ENCODE data around the gene CTBP1.

CTBP1 gene

DNA sequence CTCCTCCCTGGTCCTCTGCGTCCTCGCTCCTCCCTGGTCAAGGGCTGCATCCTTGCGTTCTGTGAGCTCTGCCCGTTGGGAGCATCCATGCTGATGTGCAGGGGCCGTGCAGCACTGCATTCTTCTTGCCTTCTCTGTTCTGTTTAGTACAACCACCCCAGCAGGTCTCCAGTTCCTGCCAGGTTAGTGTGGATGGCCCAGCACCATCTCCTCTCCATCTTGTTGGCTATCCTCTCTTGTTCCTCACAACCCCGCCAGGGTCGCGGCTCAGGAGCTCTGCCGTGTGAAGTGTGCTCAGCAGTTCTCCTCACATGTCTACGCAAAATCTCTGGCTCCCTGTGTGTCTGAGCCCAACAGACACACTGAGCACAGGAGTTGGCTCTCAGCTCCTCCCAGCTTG is 30.3 kb upstream of the CTBP1 start:
- no peak for FAIRE-seq

DNA sequence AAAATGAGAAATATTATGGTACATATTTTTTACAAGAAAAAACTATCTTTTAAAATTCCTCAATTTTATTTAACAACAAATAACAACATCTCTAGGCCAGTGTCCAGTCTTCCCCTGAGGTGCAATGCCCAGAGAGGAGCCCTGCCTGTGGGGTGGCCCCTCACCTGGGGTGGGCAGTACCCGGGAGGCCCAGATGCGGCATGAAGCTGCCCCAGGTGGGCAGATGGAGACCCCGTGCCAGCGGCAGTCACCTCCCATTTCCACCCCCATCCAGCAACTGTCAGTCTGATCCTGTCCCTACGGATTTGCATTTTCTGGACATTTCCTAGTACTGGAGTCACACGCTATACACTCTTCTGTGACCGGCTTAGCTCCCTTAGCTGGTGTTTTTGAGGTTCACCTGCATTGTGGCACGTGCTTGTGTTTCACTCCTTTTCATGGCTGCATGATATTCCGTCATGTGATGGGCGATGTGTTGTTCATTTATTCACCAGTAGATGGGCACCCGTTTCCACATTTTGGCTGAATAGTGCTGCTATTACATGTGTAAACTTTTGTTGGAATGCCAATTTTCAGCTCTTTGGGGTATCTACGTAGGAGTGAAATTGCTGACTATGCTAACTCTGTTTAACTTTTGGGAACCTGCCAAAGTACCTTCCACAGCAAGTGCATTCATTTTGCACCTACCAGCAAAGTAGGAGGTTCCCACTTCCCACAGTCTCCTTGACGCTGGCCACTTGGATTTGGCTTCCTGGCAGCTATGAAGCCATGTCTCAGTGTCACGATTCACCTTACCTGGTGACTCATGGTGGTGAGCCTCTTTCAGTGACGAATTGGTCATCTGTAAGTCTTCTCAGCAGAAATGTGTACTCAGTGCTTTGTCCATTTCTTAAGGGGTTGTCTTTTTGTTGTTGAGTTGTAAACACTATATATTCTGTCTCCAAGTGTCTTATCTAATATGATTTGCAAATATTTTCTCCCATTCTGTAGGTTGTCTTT is 29.0 kb upstream of the CTBP1 start:
- no peak for FAIRE-seq

DNA sequence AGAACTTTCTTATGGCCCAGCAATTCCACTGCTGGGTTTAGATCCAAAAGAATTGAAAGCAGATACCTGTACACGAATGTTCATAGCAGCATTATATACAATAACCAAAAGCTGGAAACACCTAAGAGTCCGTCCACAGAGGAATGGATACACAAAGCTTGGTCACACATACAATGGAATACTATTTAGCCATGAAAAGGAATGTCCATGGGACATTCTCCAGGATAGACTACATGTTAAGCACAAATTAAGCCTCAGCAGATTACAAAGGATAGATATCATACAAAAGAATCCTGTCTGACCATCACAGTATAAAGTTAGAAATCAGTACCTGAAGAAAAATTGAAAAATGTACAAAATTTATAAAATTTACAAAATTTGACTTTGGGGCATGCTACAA is 28.1 kb upstream of the CTBP1 start:
- FAIRE-seq, result no peak

DNA sequence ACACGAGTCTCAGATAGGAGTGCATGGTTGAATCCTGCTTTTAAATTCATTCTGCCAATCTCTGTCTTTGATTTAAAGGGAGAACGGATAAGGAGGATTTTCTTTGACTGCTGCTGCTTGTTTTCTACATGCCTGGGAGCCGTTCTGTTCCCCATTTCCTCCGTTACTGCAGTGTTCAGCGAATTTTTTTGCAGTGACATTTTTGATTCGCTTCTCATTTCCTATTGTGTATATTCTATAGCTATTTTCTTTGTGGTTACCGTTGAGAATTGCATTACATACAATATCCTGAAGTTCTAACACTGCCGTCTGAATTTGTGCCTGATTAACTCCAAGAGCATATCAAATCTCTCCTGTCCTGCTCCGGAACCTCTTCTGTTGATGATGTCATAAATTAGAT is 25.9 kb upstream of the CTBP1 start:
- FAIRE-seq, result no peak

DNA sequence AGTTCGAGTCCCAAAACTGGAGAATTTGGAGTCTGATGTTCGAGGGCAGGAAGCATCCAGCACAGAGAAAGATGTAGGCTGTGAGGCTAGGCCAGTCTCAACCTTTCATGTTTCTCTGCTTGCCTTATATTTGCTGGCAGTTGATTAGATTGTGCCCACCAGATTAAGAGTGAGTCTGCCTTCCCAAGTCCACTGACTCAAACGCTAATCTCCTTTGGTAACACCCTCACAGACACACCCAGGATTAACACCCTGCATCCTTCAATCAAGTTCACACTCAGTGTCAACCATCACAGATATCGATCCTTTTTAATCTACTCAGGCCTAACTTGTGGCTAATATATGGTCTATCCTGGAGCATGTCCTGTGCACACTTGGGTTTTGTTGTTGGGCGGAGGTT is 22.8 kb upstream of the CTBP1 start:
- FAIRE-seq, result no peak

DNA sequence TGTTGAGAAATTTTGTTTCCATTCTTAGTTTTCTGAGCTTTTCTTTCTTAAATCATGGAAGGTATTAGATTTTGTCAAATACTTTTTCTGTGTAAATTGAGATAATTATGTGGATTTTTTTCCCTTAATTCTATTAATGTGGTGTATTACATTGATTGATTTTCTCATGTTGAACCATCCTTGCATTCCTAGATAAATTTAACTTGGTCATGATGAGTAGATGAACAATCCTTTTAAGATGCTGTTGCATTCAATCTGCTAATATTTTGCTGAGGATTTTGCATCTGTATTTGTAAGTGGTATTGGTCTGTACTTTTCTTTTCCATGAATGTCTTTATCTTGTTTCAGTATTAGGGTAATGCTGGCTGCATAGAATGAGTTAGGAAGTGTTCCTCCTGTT is 20.3 kb upstream of the CTBP1 start:
- FAIRE-seq, result no peak

DNA sequence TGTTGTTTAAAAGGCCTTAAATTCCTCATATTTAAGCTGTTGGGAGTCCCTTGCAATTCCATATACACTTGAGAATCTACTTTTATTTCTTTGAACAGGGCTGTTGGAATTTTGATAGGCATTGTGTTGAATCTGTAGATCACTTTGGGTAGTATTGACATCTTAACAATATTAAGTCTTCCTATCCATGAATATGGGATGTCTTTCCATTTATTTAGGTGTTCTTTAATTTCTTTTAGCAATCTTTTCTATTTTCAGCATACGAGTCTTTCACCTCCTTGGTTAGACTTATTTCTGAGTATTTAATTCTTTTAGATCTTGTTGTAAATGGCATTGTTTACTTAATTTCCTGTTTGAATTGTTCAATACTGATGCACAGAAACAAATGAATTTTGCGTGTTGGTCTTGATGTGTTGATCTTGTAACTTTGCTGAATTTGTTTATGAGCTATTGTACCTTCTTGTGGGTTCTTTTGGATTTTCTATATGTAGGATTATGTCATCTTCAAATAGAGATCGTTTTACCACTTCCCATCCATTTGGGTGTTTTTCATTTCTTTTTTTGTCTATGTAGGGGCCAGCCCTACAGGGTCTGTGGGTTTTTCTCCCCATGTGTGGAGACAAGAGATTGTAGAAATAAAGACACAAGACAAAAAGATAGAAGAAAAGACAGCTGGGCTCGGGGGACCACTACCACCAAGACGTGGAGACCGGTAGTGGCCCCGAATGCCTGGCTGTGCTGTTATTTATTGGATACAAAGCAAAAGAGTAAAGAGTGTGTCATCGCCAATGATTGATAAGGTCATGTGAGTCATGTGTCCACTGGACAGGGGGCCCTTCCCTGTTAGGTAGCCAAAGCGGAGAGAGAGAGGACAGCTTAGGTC is 18.2 kb upstream of the CTBP1 start:
- no peak for FAIRE-seq

DNA sequence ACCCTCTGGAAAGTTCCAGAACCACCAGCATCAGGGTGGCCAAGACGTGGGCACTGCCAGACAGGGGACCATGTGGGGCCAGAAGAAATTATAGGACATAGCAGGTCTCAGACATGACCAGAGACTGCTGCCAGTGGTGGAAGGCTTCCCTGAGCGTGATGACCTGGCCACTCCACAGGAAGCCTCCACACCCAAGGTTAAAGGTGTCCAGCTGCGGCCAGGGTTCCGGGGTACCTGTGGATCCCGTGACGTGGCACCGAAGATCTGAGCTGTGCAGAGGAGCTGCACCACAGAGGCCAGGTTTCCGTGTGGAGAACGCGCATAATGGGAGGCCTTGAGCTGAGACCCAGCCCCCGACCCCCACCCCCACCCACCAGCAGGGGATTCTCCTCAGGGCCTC is 16.4 kb upstream of the CTBP1 start:
- no peak for FAIRE-seq

DNA sequence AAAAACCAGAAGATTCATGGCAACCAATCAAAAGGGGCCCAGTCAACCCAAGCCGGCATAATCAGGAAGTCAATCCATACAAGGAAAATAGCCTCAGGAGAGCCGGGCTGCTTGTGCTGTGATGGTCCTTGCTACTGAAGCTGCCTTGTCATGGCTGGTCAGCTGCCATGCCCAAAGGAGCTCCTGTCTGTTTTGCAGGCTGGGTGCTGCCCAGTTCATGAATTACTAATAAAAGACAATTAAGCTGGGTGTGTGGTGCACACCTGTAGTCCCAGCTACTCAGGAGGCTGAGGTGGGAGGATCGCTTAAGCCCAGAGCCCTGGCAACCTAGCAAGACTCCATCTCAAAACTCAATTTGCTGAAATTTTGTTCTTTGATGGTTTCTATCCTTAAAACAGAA is 16.0 kb upstream of the CTBP1 start:
- FAIRE-seq, result no peak

DNA sequence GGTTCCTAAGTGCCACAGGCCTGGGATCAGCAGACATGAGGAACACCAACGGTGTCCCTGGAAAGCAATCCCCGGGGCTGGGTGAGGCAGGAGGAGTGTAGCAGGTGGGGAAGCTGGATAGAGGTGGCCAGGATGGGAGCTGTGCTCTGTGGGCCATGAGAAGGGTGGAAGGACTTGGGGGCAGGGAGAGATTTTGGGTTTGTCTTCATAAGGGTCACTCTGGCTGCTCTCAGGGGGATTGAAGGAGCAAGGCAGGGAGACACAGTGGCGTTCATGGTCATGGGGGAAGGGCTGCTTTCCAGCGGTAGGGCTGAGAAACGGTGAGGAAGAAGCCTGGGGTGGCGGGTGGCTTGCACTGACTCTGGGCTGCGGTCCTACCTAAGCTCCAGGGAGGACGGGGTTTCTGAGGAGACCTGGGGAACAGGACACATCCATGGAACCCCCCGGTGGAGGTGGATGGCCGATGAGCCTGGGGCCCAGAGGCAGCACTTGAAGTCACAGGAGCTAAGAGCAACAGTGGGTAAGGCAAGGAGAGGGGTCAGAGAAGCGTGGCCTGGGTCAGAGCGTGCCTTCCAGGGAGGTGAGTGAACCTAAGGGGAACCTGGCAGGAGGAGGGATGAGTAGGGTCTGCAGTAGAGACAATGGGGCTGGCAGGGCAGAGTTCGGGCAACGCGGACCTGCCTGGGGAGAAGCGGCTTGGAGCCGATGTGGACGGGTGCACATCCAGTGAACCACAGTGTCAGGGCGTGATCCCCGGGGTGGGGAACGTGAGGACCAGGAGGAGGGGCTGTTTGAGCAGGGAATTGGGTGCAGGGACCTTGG is 12.4 kb upstream of the CTBP1 start:
- FAIRE-seq, result no peak

DNA sequence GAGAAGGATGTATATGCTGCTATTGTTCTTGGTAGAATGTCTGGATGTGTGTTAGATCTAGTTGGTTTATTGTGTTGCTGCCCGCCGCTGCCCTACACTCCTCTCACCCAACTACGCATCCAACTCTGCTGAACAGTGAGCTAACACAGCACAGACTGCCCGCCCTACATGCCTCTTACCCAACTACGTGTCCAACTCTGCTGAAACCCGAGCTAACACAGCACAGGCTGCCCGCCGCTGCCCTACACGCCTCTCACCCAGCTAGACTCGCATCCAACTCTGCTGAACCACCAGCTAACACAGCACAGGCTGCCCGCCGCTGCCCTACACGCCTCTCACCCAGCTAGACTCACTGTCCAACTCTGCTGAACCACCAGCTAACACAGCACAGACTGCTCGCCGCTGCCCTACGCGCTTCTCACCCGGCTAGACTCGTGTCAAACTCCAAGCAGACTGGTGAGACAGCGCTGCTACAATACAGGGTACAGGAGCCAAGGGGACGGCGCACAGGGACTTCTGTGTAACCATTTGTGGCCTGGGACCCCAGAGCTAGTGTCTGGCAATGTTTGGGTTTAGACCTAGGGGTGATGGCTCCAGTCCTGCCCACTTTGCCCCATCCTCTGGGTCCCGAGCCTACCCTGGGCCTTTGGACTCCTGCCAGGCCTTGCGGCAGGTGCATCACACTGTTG is 11.6 kb upstream of the CTBP1 start:
- FAIRE-seq, result no peak

DNA sequence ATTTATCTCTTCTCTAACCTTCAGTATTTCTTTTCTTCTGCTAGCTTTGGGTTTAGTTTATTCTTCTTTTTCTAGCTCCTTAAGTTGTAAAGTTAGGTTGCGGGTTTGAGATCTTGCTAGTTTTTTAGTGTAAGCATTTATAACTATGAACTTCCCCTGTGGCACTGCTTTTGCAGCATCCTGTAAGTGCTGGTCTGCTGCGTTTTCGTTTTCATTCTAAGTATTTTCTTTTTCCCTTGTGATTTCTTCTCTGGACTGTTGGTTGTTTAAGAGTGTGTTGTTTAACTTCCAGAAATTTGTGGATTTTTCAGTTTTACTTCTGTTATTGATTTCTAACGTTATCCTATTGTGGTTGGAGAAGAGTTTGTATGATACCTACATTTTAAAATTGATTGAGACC is 11.0 kb upstream of the CTBP1 start:
- FAIRE-seq, result no peak

DNA sequence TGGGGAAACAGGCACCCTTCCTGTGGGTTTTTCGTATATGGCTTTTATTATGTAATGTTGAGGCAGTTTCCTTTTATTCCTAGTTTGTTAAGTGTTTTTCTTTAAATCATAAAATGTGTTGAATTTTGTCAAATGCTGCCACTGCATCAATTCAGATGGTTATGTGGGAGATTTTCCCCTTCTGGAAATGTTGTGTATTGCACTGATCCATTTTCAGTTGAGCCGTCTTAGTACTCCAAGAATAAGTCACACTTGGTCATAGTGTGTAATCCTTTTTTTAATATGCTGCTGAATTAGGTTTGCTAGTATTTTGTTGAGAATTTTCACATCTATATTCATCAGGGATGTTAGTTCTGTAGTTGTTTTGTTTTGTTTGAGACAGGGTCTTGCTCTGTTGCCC is 9.5 kb upstream of the CTBP1 start:
- no peak for FAIRE-seq

DNA sequence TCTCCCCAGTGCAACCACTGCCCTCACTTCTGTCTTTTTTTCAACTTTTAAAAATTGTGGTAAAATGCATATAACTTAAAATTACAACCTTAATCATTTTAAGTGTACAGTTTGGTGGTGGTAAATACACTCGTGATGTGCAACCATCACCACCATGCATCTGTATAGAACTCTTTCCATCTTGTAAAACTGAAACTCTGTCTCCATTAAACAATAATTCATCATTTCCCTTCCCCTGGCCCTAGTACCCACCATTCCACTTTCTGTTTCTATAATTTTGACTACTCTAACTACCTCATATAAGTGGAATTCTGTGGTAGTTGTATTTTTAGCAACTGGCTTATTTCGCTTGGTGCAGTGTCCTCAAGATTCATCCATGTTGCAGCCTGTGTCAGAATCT is 6.8 kb upstream of the CTBP1 start:
- no peak for FAIRE-seq

DNA sequence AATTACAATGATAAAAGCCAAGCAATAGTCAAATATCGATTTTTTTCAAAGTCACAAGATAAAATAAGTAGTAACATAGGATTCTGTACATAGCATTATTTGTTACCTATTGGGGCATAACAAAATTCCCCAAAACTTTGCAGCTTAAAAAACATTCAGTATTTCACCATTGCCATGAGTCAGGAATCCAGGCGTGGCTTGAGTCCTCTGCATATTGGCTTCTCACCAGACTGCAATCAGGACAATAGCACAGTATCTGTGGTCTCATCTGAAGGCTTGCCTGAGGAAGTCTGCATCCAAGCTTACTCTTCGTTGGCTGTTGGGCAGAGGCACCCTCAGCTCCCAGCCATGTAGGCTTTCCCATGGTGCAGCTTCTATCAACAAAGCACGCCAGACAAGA is 6.2 kb upstream of the CTBP1 start:
- no peak for FAIRE-seq

DNA sequence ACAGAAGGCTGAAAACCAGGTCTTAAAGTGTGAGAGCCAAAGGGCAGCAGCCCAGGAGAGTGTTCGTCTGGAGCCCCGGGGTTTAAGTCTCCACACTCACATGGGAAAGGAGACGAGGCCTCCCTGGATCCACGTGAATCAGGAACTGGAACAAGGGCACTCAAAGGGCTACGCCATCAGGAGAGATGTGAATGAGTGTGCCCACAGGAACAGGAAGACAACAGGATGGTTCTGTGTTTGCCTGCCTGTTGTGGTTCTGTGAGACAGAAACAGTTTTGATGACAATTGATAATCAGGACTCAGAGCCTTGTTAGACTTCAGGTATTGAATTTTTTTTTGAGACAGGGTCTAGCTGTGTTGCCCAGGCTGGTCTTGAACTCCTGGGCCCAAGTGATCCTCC is 4.9 kb upstream of the CTBP1 start:
- FAIRE-seq, result no peak

DNA sequence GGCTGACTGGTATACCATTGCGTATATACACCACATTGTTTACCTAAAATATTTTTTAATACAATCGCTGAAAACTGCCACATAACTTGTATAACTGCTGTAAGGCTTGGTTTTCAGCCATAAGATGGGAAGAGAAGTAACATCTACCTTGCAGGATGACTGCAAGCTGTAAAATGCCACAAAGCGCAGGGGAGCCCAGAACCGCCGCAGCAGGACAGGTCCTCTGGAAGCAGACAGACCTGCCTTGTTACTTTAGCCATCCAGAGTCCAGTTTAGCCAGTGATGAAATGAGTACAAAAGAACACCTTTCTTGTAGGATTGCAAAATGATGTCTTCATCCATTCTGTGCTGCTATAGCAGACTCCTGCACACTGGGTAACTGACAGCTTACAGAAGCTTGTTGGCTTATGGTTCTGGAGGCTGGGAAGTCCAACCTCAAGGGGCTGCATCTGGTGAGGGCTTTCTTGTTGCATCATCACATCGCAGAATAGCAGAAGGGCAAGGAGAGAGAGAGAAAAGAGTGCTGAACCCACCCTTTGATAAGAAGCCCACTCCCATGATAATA is 4.1 kb upstream of the CTBP1 start:
- no peak for FAIRE-seq

DNA sequence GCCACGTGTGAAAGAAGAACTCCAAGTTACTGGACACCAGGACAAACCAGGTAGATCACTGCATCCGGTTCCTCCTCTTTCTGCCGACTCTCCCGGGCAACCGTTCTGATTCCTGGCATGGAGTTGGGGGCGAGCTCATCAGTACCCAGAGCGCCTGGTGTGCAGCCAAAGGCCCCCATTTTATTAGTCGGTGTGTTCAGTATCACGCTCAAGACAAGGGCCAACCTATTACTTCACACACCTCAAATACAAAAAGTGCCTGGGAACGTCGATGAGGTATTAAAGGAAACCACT is 2.8 kb upstream of the CTBP1 start:
- FAIRE-seq, result no peak

DNA sequence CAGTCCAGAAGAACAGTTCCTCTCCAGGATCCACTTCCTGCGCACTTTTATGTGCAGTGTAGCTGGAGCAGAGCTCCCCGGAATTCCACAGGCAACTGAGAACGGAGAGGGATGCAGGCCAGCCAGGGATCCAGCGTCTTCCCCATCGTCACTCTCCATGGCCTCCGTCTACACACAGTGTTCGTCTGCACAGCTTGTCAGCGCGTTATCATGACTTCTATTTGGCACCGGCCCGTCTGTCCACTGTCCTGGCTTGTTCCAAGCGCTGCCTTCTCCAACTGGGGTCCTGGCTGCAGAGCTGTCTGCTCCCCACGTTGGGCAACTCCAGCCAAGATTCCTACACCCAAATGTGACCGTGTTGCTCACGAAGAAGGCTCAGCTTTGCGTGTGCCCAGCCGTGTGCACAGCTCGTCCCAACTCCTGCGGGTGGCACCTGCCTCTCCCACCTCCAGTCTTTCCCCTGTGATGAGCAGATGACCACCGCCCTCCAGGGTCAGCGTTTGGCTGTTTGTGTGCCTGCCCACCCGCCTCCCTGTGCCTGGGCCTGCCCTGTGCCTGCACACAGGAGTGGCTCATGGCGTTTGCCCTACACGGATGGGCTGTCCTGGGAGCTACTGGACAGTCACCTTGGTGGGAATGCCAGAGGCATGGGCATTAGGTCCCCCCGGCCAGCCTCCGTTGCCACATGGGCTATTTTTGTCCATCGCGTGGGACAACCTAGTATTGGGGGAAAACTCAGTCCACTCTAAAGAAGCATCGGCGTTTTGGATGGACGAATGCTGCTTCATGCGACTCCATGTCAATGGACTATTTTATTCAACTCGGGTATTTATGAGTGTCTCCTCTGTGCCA is 2.2 kb upstream of the CTBP1 start:
- FAIRE-seq, result no peak

DNA sequence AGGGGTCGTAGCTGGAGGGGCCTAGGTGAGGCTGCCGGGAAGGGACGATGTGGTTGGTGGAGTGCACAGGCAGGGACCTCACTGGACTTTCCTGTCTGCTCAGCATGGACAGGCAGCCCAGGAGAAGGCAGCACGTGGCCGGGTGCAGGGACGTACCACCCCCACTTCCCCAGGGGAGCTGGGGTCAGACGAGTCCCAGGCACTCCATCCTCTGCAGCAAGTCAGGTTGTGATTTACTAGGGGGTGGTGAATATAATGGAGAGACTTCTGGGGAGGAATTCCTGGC is 1.5 kb upstream of the CTBP1 start:
- FAIRE-seq, result no peak

DNA sequence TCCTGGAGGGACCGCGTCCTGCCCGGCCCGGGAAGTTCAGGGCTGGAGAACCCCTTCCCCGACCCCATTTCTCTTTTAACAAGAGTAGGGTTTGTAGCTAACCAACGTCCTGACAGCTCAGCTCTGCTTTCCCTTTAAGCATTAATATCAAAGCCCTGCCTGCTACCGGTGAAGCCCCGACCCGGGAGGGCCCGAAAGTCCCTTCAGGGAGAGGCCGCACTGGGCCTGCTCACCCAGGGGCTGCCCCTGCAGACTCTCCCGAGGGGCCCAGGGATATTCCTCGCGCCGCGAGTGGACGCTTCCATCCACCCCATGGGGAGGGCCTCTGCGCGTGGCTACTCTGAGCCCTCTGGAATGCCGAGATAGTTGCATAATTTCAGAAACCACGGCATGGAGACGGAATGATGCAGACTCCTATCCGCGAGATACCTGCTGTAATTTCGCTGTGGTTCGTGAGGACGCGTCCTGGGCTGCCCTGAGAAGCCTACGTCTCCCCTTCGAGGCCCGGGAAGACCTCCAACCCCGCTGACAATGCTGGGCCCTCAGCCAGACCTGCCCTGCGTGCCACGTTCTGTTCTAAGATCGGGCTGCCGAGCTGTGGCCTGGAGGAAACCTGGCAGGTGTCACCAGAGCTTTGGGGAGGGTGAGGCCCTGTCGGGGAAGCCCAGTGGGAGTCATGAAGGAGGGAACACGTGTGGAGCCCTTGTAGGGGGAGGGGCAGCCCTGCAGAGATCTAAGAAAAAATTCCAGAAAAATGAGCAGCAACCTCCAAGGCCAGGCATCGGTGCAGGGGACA is 999 bp upstream of the CTBP1 start:
- no peak for FAIRE-seq

Data from islet of Langerhans (tissue), 1 donor.